Fibroblast of the aortic adventitia (primary cell): ENCODE results near the gene STXBP4. TPM values are rescaled to one million over a fixed set of nuclear protein-coding genes. Genes with fewer than 3 reads are reported as not detected.
A peak's percentile ranks its signal among the peaks of the same experiment; 100 is the strongest.

Experiments
- DNase-seq: peaks from one replicate; pipeline ENCODE4 v3.0.0-alpha.2; 2010; ENCODE audit warnings: low read depth
- H3K4me3 ChIP-seq: 2 replicates; pipeline ENCODE4 v1.5.1; 2011; ENCODE audit warnings: low read depth, mild to moderate bottlenecking, control low read depth, low read length, moderate library complexity
- CTCF ChIP-seq: IDR thresholded peaks from 2 replicates; pipeline ENCODE4 v1.5.1; 2011; ENCODE audit warnings: mild to moderate bottlenecking, low read length, control low read depth, inconsistent platforms; ENCODE audit not compliant: insufficient read depth
- total RNA-seq: library from RNA; depleted of rRNA; stranded (reverse); fragments of >200 nt; gene quantifications from 2 replicates; pipeline ENCODE4 v1.2.3, GENCODE V29; 2012; ENCODE audit warnings: low replicate concordance

STXBP4 gene
- total RNA-seq, 1 donor: 32.0 TPM

GRCh38 chr17:55177159-55177854 is 208.7 kb downstream of the STXBP4 start:
- TF ChIP-seq CTCF: no peak
- no peak overlapping the region for H3K4me3 ChIP-seq
- peak; percentile 39 for DNase-seq

GRCh38 chr17:55177855-55178217 is 209.3 kb downstream of the STXBP4 start:
- TF ChIP-seq CTCF: no peak
- no peak overlapping the region for H3K4me3 ChIP-seq
- DNase-seq: no peak

GRCh38 chr17:55186937-55187770 is 218.6 kb downstream of the STXBP4 start:
- DNase-seq: peak; percentile 23
- no peak overlapping the region for H3K4me3 ChIP-seq
- TF ChIP-seq CTCF: no peak

- DNase-seq: no peak
- H3K4me3 ChIP-seq: no peak overlapping the region
- TF ChIP-seq CTCF: no peak
These were observed 222.2 kb downstream of the STXBP4 start for GRCh38 chr17:55190748-55191147.

GRCh38 chr17:55198690-55199370 is 230.3 kb downstream of the STXBP4 start:
- DNase-seq: no peak
- no peak overlapping the region for H3K4me3 ChIP-seq
- no peak for TF ChIP-seq CTCF

- no peak for DNase-seq
- TF ChIP-seq CTCF: no peak
- H3K4me3 ChIP-seq: no peak overlapping the region
These were observed 232.3 kb downstream of the STXBP4 start for GRCh38 chr17:55200904-55201303.
